ENCODE data around the gene GPR26. TPM values are rescaled to one million over a fixed set of nuclear protein-coding genes. Genes with fewer than 3 reads are reported as not detected.

GPR26 gene
- total RNA-seq, 2 donors from 2014 or later: not detected

GRCh38 chr10:123639131-123639530 is 27.0 kb upstream of the GPR26 start:
- TF ChIP-seq CTCF (conservative IDR thresholded peaks at IDR 0.05): no peak
- Mint-ChIP-seq H3K36me3 (ENCODE audit: low read depth) (no peaks in the 10 kb centered on the region), H3K27ac (no peak overlapping the region), H3K4me3 (no peak overlapping the region), H3K4me1 (peaks cover 4% of the 10 kb centered on the region), H3K27me3 (ENCODE audit: insufficient read depth) (peaks cover 12% of the 10 kb centered on the region), H3K9me3 (no peaks in the 10 kb centered on the region)
- Histone ChIP-seq H3K4me1 (ENCODE audit: control insufficient read depth, insufficient read depth, low read length) (no peaks in the 10 kb centered on the region), H3K27me3 (ENCODE audit: control insufficient read depth, insufficient read depth, low read length, poor library complexity, severe bottlenecking) (no peaks in the 10 kb centered on the region), H3K27ac (ENCODE audit: low read depth, low read length) (no peak overlapping the region), H3K9ac (ENCODE audit: extremely low read depth, low read length, poor library complexity, severe bottlenecking) (no peak overlapping the region), H3K36me3 (ENCODE audit: control insufficient read depth, insufficient read depth, low read length) (no peaks in the 10 kb centered on the region), H3K9me3 (ENCODE audit: control insufficient read depth, low read length) (no peaks in the 10 kb centered on the region), H3K4me3 (ENCODE audit: low read length) (no peak overlapping the region)
- 85 to 100% methylated on average over 1 to 3 of the region's 3 CpGs for WGBS, 2 experiments (ENCODE audit: insufficient coverage in 1 of 2, insufficient read length in 1 of 2)
- DNase-seq: peak; percentile 39

GRCh38 chr10:123640016-123640535 is 26.1 kb upstream of the GPR26 start:
- no peak overlapping the region for H3K9ac ChIP-seq (ENCODE audit: extremely low read depth, low read length, poor library complexity, severe bottlenecking)
- 16 to 36% methylated on average over 3 of the region's 3 CpGs for WGBS, 2 experiments (ENCODE audit: insufficient coverage in 1 of 2, insufficient read length in 1 of 2)
- H3K27me3 ChIP-seq (ENCODE audit: control insufficient read depth, insufficient read depth, low read length, poor library complexity, severe bottlenecking): no peaks in the 10 kb centered on the region
- H3K4me1 ChIP-seq (ENCODE audit: control insufficient read depth, insufficient read depth, low read length): no peaks in the 10 kb centered on the region
- no peak overlapping the region for H3K4me3 ChIP-seq (ENCODE audit: low read length)
- H3K27ac Mint-ChIP-seq: peak overlapping the region; percentile 53
- no peak overlapping the region for H3K27ac ChIP-seq (ENCODE audit: low read depth, low read length)
- no peaks in the 10 kb centered on the region for H3K36me3 ChIP-seq (ENCODE audit: control insufficient read depth, insufficient read depth, low read length)
- no peaks in the 10 kb centered on the region for H3K36me3 Mint-ChIP-seq (ENCODE audit: low read depth)
- H3K9me3 ChIP-seq (ENCODE audit: control insufficient read depth, low read length): no peaks in the 10 kb centered on the region
- DNase-seq: peak; percentile 78
- TF ChIP-seq CTCF (conservative IDR thresholded peaks at IDR 0.05): no peak
- H3K27me3 Mint-ChIP-seq (ENCODE audit: insufficient read depth): peaks cover 8% of the 10 kb centered on the region
- no peaks in the 10 kb centered on the region for H3K9me3 Mint-ChIP-seq
- H3K4me3 Mint-ChIP-seq: no peak overlapping the region
- H3K4me1 Mint-ChIP-seq: peaks cover 4% of the 10 kb centered on the region

GRCh38 chr10:123642293-123642692 is 23.9 kb upstream of the GPR26 start:
- 61 to 100% methylated on average over 1 to 4 of the region's 4 CpGs for WGBS, 2 experiments (ENCODE audit: insufficient coverage in 1 of 2, insufficient read length in 1 of 2)
- Histone ChIP-seq H3K27me3 (ENCODE audit: control insufficient read depth, insufficient read depth, low read length, poor library complexity, severe bottlenecking) (no peaks in the 10 kb centered on the region), H3K9me3 (ENCODE audit: control insufficient read depth, low read length) (no peaks in the 10 kb centered on the region), H3K36me3 (ENCODE audit: control insufficient read depth, insufficient read depth, low read length) (no peaks in the 10 kb centered on the region), H3K9ac (ENCODE audit: extremely low read depth, low read length, poor library complexity, severe bottlenecking) (no peak overlapping the region), H3K4me1 (ENCODE audit: control insufficient read depth, insufficient read depth, low read length) (no peaks in the 10 kb centered on the region), H3K4me3 (ENCODE audit: low read length) (no peak overlapping the region), H3K27ac (ENCODE audit: low read depth, low read length) (no peak overlapping the region)
- Mint-ChIP-seq H3K4me3 (no peak overlapping the region), H3K4me1 (peaks cover 4% of the 10 kb centered on the region), H3K36me3 (ENCODE audit: low read depth) (no peaks in the 10 kb centered on the region), H3K27ac (no peak overlapping the region), H3K9me3 (no peaks in the 10 kb centered on the region), H3K27me3 (ENCODE audit: insufficient read depth) (peaks cover 7% of the 10 kb centered on the region)
- TF ChIP-seq CTCF (conservative IDR thresholded peaks at IDR 0.05): no peak
- peak; percentile 60 for DNase-seq

Data from endodermal cell (in vitro differentiated cells).